CD8-positive, alpha-beta memory T cell (primary cell): ENCODE data around the gene SIAH1. TPM values are rescaled to one million over a fixed set of nuclear protein-coding genes. Genes with fewer than 3 reads are reported as not detected.

Experiments used
- CTCF ChIA-PET: fragments of 350-600 bp; sonication (Branson Sonifier 250); formaldehyde crosslinking; loops from one replicate; lab custom pipeline; 2021; ENCODE audit warnings: antibody characterized with exemption; lab: Charles Lee
- POLR2A ChIA-PET: fragments of 350-600 bp; sonication (Branson Sonifier 250); formaldehyde crosslinking; loops from one replicate; lab custom pipeline; 2021; ENCODE audit warnings: antibody characterized with exemption; lab: Charles Lee
- DNase-seq, 5 donors: peaks; one replicate each; pipeline versions ENCODE4 v3.0.0 to v3.0.0-alpha.2; 2020 to 2022; ENCODE audit warnings: mixed read lengths in 1 of 5
- H3K27ac ChIP-seq: one replicate; pipeline ENCODE4 v1.7.0; 2013; ENCODE audit warnings: low read depth, mild to moderate bottlenecking, low read length, moderate library complexity
- H3K27me3 ChIP-seq: 2 replicates; pipeline ENCODE4 v1.7.0; 2013; ENCODE audit warnings: low read length, mild to moderate bottlenecking; ENCODE audit not compliant: insufficient read depth, poor library complexity, severe bottlenecking
- H3K36me3 ChIP-seq: 2 replicates; pipeline ENCODE4 v1.7.0; 2013; ENCODE audit warnings: mild to moderate bottlenecking, low read length, moderate library complexity; ENCODE audit not compliant: insufficient read depth
- H3K4me1 ChIP-seq: 2 replicates; pipeline ENCODE4 v1.7.0; 2013; ENCODE audit warnings: mild to moderate bottlenecking, low read length, moderate library complexity; ENCODE audit not compliant: insufficient read depth
- H3K4me3 ChIP-seq: 2 replicates; pipeline ENCODE4 v1.7.0; 2013; ENCODE audit warnings: mild to moderate bottlenecking, low read length
- H3K9me3 ChIP-seq: 2 replicates; pipeline ENCODE4 v1.7.0; 2013; ENCODE audit warnings: mild to moderate bottlenecking, low read length
- H3K27ac Mint-ChIP-seq, 8 donors: one replicate each; pipeline ENCODE4 v1.8.0; 2020 to 2021; ENCODE audit warnings: mixed read lengths in 8 of 8, mild to moderate bottlenecking in 6 of 8, inconsistent platforms in 3 of 8, moderate library complexity in 3 of 8
- H3K27me3 Mint-ChIP-seq, 2 donors: one replicate each; pipeline ENCODE4 v1.8.0; 2020 to 2021; ENCODE audit warnings: mixed read lengths in 2 of 2, mild to moderate bottlenecking in 1 of 2, moderate library complexity in 1 of 2
- H3K36me3 Mint-ChIP-seq, 3 donors: one replicate each; pipeline ENCODE4 v1.8.0; 2020 to 2021; ENCODE audit warnings: mixed read lengths in 3 of 3, inconsistent platforms in 1 of 3, mild to moderate bottlenecking in 1 of 3
- H3K4me1 Mint-ChIP-seq, 3 donors: one replicate each; pipeline ENCODE4 v1.8.0; 2020 to 2021; ENCODE audit warnings: mixed read lengths in 3 of 3, inconsistent platforms in 1 of 3, mild to moderate bottlenecking in 1 of 3
- H3K4me3 Mint-ChIP-seq, 7 donors: one replicate each; pipeline ENCODE4 v1.8.0; 2020 to 2021; ENCODE audit warnings: mixed read lengths in 7 of 7, mild to moderate bottlenecking in 6 of 7, moderate library complexity in 4 of 7, inconsistent platforms in 2 of 7
- H3K9me3 Mint-ChIP-seq, 5 donors: one replicate each; pipeline ENCODE4 v1.8.0; 2020 to 2022; ENCODE audit warnings: mixed read lengths in 5 of 5, mild to moderate bottlenecking in 3 of 5, moderate library complexity in 2 of 5, inconsistent platforms in 1 of 5
- polyA plus RNA-seq: library from polyadenylated mRNA; unstranded; fragments of 300-500 nt; fragmentation: Illumina TruSeq; gene quantifications from one replicate; pipeline ENCODE4 v1.2.3, GENCODE V29; 2021
- total RNA-seq, 2 experiments: library from RNA; stranded (reverse); gene quantifications; one replicate each; pipeline ENCODE4 v1.2.3, GENCODE V29; 2021

The SIAH1 gene
- total and polyA plus RNA-seq, 3 experiments from 2014 or later: 10.7 to 13.3 (median 11.6) TPM

DNA sequence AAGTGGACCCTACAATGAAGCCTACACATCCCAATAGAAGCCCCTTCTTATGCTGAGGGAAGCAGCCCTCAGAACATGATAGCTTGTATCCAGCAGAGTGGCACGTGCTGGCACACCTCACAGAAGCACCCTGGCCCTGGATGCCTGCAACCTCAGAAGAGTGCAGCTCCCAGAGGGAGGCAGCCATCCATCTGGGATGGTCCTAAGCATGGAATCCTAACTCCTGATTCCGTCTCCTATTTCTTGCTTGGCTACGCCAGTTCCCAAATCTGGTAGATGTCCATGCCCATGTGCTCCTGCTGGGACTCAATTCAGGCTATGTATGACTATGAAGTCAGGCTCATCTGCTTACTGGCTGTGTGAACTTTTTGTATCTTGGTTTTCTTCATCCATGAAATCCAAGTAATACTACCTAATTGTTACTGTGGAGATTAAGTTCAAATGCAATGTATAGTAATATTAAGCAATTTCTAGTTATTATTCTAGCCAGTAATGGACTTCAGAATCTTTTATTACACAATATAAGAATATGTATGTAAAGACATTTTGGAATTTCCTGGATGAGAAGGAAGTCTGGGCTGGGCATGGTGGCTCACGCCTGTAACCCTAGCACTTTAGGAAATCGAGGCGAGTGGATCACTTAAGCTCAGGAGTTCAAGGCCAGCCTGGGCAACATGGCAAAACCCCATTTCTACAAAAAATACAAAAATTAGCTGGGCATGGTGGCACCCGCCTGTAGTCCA, 32.4 kb downstream of the SIAH1 start:
- peaks cover 5 to 11% (median 9%) of the 10 kb centered on the region in 3 donors for H3K4me1 Mint-ChIP-seq
- Histone ChIP-seq H3K27ac (no peak overlapping the region), H3K4me3 (no peak overlapping the region), H3K9me3 (no peaks in the 10 kb centered on the region), H3K36me3 (peaks cover 19% of the 10 kb centered on the region), H3K4me1 (peaks cover 6% of the 10 kb centered on the region), H3K27me3 (no peaks in the 10 kb centered on the region)
- H3K27me3 Mint-ChIP-seq: no peaks in the 10 kb centered on the region
- ChIA-PET POLR2A (no interaction called here), CTCF (interaction anchor here (0.8 to 9.0 kb wide), 4 partner anchors 12 to 276 kb away, joined by 3 to 135 read pairs (median 45); no protein-coding TSS in a partner anchor)
- peaks cover 0 to 70% (median 2%) of the 10 kb centered on the region in 3 donors for H3K36me3 Mint-ChIP-seq
- H3K4me3 Mint-ChIP-seq: no peak overlapping the region
- H3K9me3 Mint-ChIP-seq: no peaks in the 10 kb centered on the region
- DNase-seq: no peak
- H3K27ac Mint-ChIP-seq: peak overlapping the region in 3 of 8 donors; percentile 17 to 66 (median 56)

- H3K9me3 ChIP-seq: no peaks in the 10 kb centered on the region
- ChIA-PET POLR2A (no interaction called here), CTCF (interaction anchor here (0.8 to 9.0 kb wide), 3 partner anchors 176 to 279 kb away, joined by 3 to 135 read pairs (median 7); no protein-coding TSS in a partner anchor)
- H3K4me3 Mint-ChIP-seq: no peak overlapping the region
- no peak overlapping the region for H3K27ac ChIP-seq
- H3K27ac Mint-ChIP-seq: peak overlapping the region in 3 of 8 donors; percentile 19 to 69 (median 38)
- H3K27me3 ChIP-seq: no peaks in the 10 kb centered on the region
- no peaks in the 10 kb centered on the region for H3K9me3 Mint-ChIP-seq
- H3K36me3 Mint-ChIP-seq: peaks cover 0 to 72% (median 7%) of the 10 kb centered on the region in 3 donors
- H3K27me3 Mint-ChIP-seq: no peaks in the 10 kb centered on the region
- DNase-seq: no peak
- H3K36me3 ChIP-seq: peaks cover 19% of the 10 kb centered on the region
- peaks cover 5 to 10% (median 9%) of the 10 kb centered on the region in 3 donors for H3K4me1 Mint-ChIP-seq
- H3K4me1 ChIP-seq: peaks cover 6% of the 10 kb centered on the region
- no peak overlapping the region for H3K4me3 ChIP-seq
Observed at GRCh38 chr16:48350736-48351135, 34.5 kb downstream of the SIAH1 start.

DNA sequence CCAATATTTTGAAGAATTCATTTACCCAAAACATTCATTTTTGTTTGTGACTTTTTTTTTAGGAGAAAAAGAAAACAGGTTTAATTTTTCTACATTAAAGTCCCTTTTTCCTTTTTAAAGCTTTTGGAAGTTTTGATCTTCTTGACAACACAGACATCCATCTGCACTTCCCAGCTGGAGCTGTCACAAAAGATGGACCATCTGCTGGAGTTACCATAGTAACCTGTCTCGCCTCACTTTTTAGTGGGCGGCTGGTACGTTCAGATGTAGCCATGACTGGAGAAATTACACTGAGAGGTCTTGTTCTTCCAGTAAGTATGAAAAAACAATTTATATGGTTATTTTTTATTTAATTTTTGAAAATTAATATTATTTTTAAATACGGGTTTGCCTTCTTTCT, 37.2 kb downstream of the SIAH1 start:
- Histone ChIP-seq H3K4me1 (no peaks in the 10 kb centered on the region), H3K27ac (no peak overlapping the region), H3K36me3 (peaks cover 20% of the 10 kb centered on the region), H3K4me3 (no peak overlapping the region), H3K27me3 (no peaks in the 10 kb centered on the region), H3K9me3 (no peaks in the 10 kb centered on the region)
- no peaks in the 10 kb centered on the region for H3K27me3 Mint-ChIP-seq
- POLR2A ChIA-PET: no interaction called here
- CTCF ChIA-PET: interaction anchor here (0.8 to 1.6 kb wide), 3 partner anchors 21 to 282 kb away, joined by 3 to 8 read pairs (median 3); no protein-coding TSS in a partner anchor
- peaks cover 0 to 76% (median 7%) of the 10 kb centered on the region in 3 donors for H3K36me3 Mint-ChIP-seq
- H3K27ac Mint-ChIP-seq: no peak overlapping the region
- no peak overlapping the region for H3K4me3 Mint-ChIP-seq
- no peak for DNase-seq
- no peaks in the 10 kb centered on the region for H3K9me3 Mint-ChIP-seq
- H3K4me1 Mint-ChIP-seq: peaks cover 0 to 3% (median 1%) of the 10 kb centered on the region in 3 donors

GRCh38 chr16:48347191-48347865, 37.9 kb downstream of the SIAH1 start:
- ChIA-PET CTCF (interaction anchor here (0.5 to 1.9 kb wide), 6 partner anchors 22 to 283 kb away, joined by 3 to 8 read pairs (median 3); no protein-coding TSS in a partner anchor), POLR2A (no interaction called here)
- peak overlapping the region in 1 of 8 donors; percentile 27 for H3K27ac Mint-ChIP-seq
- H3K4me1 Mint-ChIP-seq: peaks cover 0 to 3% (median 1%) of the 10 kb centered on the region in 3 donors
- H3K36me3 Mint-ChIP-seq: peaks cover 0 to 77% (median 7%) of the 10 kb centered on the region in 3 donors
- Histone ChIP-seq H3K4me3 (no peak overlapping the region), H3K27ac (no peak overlapping the region), H3K36me3 (peaks cover 20% of the 10 kb centered on the region), H3K9me3 (no peaks in the 10 kb centered on the region), H3K4me1 (no peaks in the 10 kb centered on the region), H3K27me3 (no peaks in the 10 kb centered on the region)
- DNase-seq: peak in 1 of 5 donors; percentile 36
- H3K27me3 Mint-ChIP-seq: no peaks in the 10 kb centered on the region
- no peak overlapping the region for H3K4me3 Mint-ChIP-seq
- no peaks in the 10 kb centered on the region for H3K9me3 Mint-ChIP-seq

- H3K36me3 ChIP-seq: peaks cover 12% of the 10 kb centered on the region
- H3K27ac ChIP-seq: no peak overlapping the region
- no peaks in the 10 kb centered on the region for H3K27me3 ChIP-seq
- Mint-ChIP-seq H3K4me3 (no peak overlapping the region), H3K9me3 (no peaks in the 10 kb centered on the region), H3K27me3 (no peaks in the 10 kb centered on the region), H3K4me1 (peaks cover 0 to 3% (median 3%) of the 10 kb centered on the region in 3 donors), H3K27ac (peak overlapping the region in 4 of 8 donors; percentile 27 to 85 (median 42)), H3K36me3 (peaks cover 0 to 72% (median 19%) of the 10 kb centered on the region in 3 donors)
- no peak overlapping the region for H3K4me3 ChIP-seq
- no peaks in the 10 kb centered on the region for H3K4me1 ChIP-seq
- POLR2A ChIA-PET: no interaction called here
- H3K9me3 ChIP-seq: no peaks in the 10 kb centered on the region
- CTCF ChIA-PET: interaction anchor here (0.8 to 1.8 kb wide), 2 partner anchors 9 to 281 kb away, joined by 3 to 4 read pairs; no protein-coding TSS in a partner anchor
- DNase-seq: no peak
Observed at GRCh38 chr16:48342591-48342990, 42.6 kb downstream of the SIAH1 start.

DNA sequence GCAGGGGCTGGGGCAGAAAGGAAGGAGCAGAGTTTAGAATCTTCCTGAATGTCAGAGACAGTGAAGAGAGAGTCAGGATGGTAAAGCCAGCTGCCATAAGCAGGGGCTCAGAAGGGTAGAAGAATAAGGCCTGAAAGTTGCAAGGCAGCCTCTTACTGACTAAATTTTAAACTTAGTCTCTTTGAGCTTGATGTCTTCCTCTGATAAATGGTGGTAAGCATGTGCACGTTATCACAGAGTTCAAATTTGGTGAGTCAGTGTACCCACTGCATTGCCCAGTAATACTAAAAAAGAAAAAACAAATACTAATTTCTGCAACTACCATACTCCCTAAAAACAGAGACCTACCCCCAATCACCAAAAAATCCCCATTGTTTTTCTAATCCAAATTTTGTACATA, 45.2 kb downstream of the SIAH1 start:
- Mint-ChIP-seq H3K27me3 (no peaks in the 10 kb centered on the region), H3K4me3 (no peak overlapping the region), H3K36me3 (peaks cover 0 to 82% (median 24%) of the 10 kb centered on the region in 3 donors), H3K27ac (peak overlapping the region in 4 of 8 donors; percentile 52 to 86 (median 56)), H3K9me3 (no peaks in the 10 kb centered on the region), H3K4me1 (peaks cover 0 to 1% (median 0%) of the 10 kb centered on the region in 3 donors)
- CTCF ChIA-PET: interaction anchor here (1.3 kb wide), 1 partner anchor 290 kb away, joined by 4 read pairs; no protein-coding TSS in a partner anchor
- Histone ChIP-seq H3K4me3 (no peak overlapping the region), H3K36me3 (peaks cover 12% of the 10 kb centered on the region), H3K4me1 (no peaks in the 10 kb centered on the region), H3K27ac (no peak overlapping the region), H3K9me3 (no peaks in the 10 kb centered on the region), H3K27me3 (no peaks in the 10 kb centered on the region)
- POLR2A ChIA-PET: no interaction called here
- no peak for DNase-seq

- ChIA-PET POLR2A (no interaction called here), CTCF (interaction anchor here (2.0 kb wide), 1 partner anchor 288 kb away, joined by 5 read pairs; no protein-coding TSS in a partner anchor)
- H3K27me3 Mint-ChIP-seq: no peaks in the 10 kb centered on the region
- H3K27ac Mint-ChIP-seq: peak overlapping the region in 3 of 8 donors; percentile 5 to 82 (median 14)
- peaks cover 3% of the 10 kb centered on the region for H3K36me3 ChIP-seq
- peaks cover 1 to 6% (median 3%) of the 10 kb centered on the region in 3 donors for H3K4me1 Mint-ChIP-seq
- no peaks in the 10 kb centered on the region for H3K9me3 ChIP-seq
- H3K4me3 ChIP-seq: no peak overlapping the region
- H3K27me3 ChIP-seq: no peaks in the 10 kb centered on the region
- no peaks in the 10 kb centered on the region for H3K9me3 Mint-ChIP-seq
- peaks cover 0 to 75% (median 34%) of the 10 kb centered on the region in 3 donors for H3K36me3 Mint-ChIP-seq
- no peak for DNase-seq
- H3K27ac ChIP-seq: no peak overlapping the region
- H3K4me3 Mint-ChIP-seq: no peak overlapping the region
- H3K4me1 ChIP-seq: no peaks in the 10 kb centered on the region
Observed at GRCh38 chr16:48335961-48336360, 49.3 kb downstream of the SIAH1 start.
